Measurements from ENCODE around the gene EEF1G. TPM values are rescaled to one million over a fixed set of nuclear protein-coding genes. Genes with fewer than 3 reads are reported as not detected.

EEF1G gene
- total and polyA plus RNA-seq, 9 of the 15 experiments (the other 6 are each of a cell fraction or from before 2014, with no cell fraction given) = 985 to 2,349 (median 2,035) TPM

GRCh38 chr11:62546244-62546928, 27.3 kb downstream of the EEF1G start, which contains the start of gene AHNAK (continued):
- TF ChIP-seq U2AF2 (optimal IDR thresholded peaks at IDR 0.05; ENCODE audit: low read depth, low read length) (no peak), RBM17 (IDR thresholded peaks at IDR 0.05; ENCODE audit: borderline replicate concordance, low read depth, low read length) (no peak), EP300 (IDR thresholded peaks at IDR 0.05; ENCODE audit: low read length) (no peak), MGA (IDR thresholded peaks at IDR 0.05) (no peak), TFAP4 (CRISPR knock-in tag; IDR thresholded peaks at IDR 0.05; ENCODE audit: borderline replicate concordance) (no peak), PHB2 (IDR thresholded peaks at IDR 0.05; ENCODE audit: low read depth) (no peak), ARID3A (IDR thresholded peaks at IDR 0.05; ENCODE audit: borderline replicate concordance, low read depth, low read length) (no peak), TRIM25 (IDR thresholded peaks at IDR 0.05; ENCODE audit: borderline replicate concordance) (no peak), SIRT6 (IDR thresholded peaks at IDR 0.05; ENCODE audit: low read depth, low read length) (no peak), RBM14 (IDR thresholded peaks at IDR 0.05; ENCODE audit: borderline replicate concordance, insufficient read depth, low read depth, low read length) (no peak), FOXJ2 (tag; IDR thresholded peaks at IDR 0.05) (no peak)

Measured in K562 (cell line).